Liver (tissue), 9 donors: ENCODE data around the gene TBC1D9. TPM values are rescaled to one million over a fixed set of nuclear protein-coding genes. Genes with fewer than 3 reads are reported as not detected.

Experiments used
- DNase-seq: peaks from one replicate; pipeline ENCODE4 v3.0.0-alpha.2; 2017; ENCODE audit warnings: low spot score
- H3K27ac ChIP-seq, 2 donors: one replicate each; pipeline ENCODE4 v1.7.0; 2013; ENCODE audit warnings: inconsistent platforms in 2 of 2, low read length in 2 of 2, control low read depth in 1 of 2, low read depth in 1 of 2, mild to moderate bottlenecking in 1 of 2
- H3K27me3 ChIP-seq, 4 donors: one replicate each; pipeline versions ENCODE4 v1.6.1 to v1.7.0; 2013; ENCODE audit warnings: low read length in 3 of 4, inconsistent platforms in 1 of 4, mild to moderate bottlenecking in 1 of 4, moderate library complexity in 1 of 4; ENCODE audit not compliant: control insufficient read depth in 4 of 4, insufficient read depth in 4 of 4
- H3K36me3 ChIP-seq, 4 donors: one replicate each; pipeline versions ENCODE4 v1.6.1 to v1.7.0; 2013; ENCODE audit warnings: low read length in 3 of 4, mild to moderate bottlenecking in 3 of 4, low read depth in 1 of 4, moderate library complexity in 1 of 4; ENCODE audit not compliant: control insufficient read depth in 4 of 4, insufficient read depth in 3 of 4
- H3K4me1 ChIP-seq, 4 donors: one replicate each; pipeline versions ENCODE4 v1.6.1 to v1.7.0; 2013; ENCODE audit warnings: low read length in 3 of 4, mild to moderate bottlenecking in 3 of 4, moderate library complexity in 1 of 4; ENCODE audit not compliant: control insufficient read depth in 4 of 4, insufficient read depth in 4 of 4
- H3K4me3 ChIP-seq, 3 donors: one replicate each; pipeline versions ENCODE4 v1.6.1 to v1.7.0; 2013; ENCODE audit warnings: low read length in 3 of 3, control low read depth in 1 of 3, low read depth in 1 of 3, mild to moderate bottlenecking in 1 of 3
- H3K9ac ChIP-seq, 2 donors: one replicate each; pipeline ENCODE4 v1.7.0; 2013; ENCODE audit warnings: low read length in 2 of 2, mild to moderate bottlenecking in 2 of 2, moderate library complexity in 2 of 2, control low read depth in 1 of 2, low read depth in 1 of 2
- H3K9me3 ChIP-seq, 4 donors: one replicate each; pipeline versions ENCODE4 v1.6.1 to v1.7.0; 2013; ENCODE audit warnings: low read length in 3 of 4; ENCODE audit not compliant: control insufficient read depth in 4 of 4
- ATF3 ChIP-seq: IDR thresholded peaks from 2 replicates; pipeline ENCODE4 v1.6.1; 2016; ENCODE audit warnings: antibody characterized with exemption
- EGR1 ChIP-seq, 2 donors: IDR thresholded peaks; 2 replicates each; pipeline ENCODE4 v1.6.1; 2016 to 2018; ENCODE audit warnings: antibody characterized with exemption in 2 of 2, low read depth in 2 of 2
- FOXA1 ChIP-seq: IDR thresholded peaks from 2 replicates; pipeline ENCODE4 v1.6.1; 2016; ENCODE audit warnings: antibody characterized with exemption
- FOXA2 ChIP-seq: IDR thresholded peaks from 2 replicates; pipeline ENCODE4 v1.6.1; 2016; ENCODE audit warnings: antibody characterized with exemption
- GABPA ChIP-seq, 2 donors: IDR thresholded peaks in 1 of 2; conservative IDR thresholded peaks in 1 of 2; 2 replicates each; pipeline ENCODE4 v1.6.1; 2016; ENCODE audit warnings: antibody characterized with exemption in 2 of 2, mild to moderate bottlenecking in 1 of 2, moderate library complexity in 1 of 2
- HNF4A ChIP-seq, 2 donors: conservative IDR thresholded peaks; 2 replicates each; pipeline ENCODE4 v1.6.1; 2016; ENCODE audit warnings: antibody characterized with exemption in 2 of 2, mild to moderate bottlenecking in 2 of 2
- HNF4G ChIP-seq: IDR thresholded peaks from 2 replicates; pipeline ENCODE4 v1.6.1; 2016; ENCODE audit warnings: antibody characterized with exemption
- JUND ChIP-seq, 2 donors: IDR thresholded peaks; 2 replicates each; pipeline ENCODE4 v1.6.1; 2016; ENCODE audit warnings: antibody characterized with exemption in 2 of 2
- MAX ChIP-seq: IDR thresholded peaks from 2 replicates; pipeline ENCODE4 v1.6.1; 2016; ENCODE audit warnings: antibody characterized with exemption
- NR2F2 ChIP-seq: IDR thresholded peaks from 2 replicates; pipeline ENCODE4 v1.6.1; 2016; ENCODE audit warnings: antibody characterized with exemption
- REST ChIP-seq: IDR thresholded peaks from 2 replicates; pipeline ENCODE4 v1.6.1; 2016; ENCODE audit warnings: antibody characterized with exemption, mild to moderate bottlenecking
- RXRA ChIP-seq, 2 donors: IDR thresholded peaks; 2 replicates each; pipeline ENCODE4 v1.6.1; 2017 to 2018; ENCODE audit warnings: antibody characterized with exemption in 2 of 2, mild to moderate bottlenecking in 1 of 2
- SP1 ChIP-seq: IDR thresholded peaks from 2 replicates; pipeline ENCODE4 v1.6.1; 2018; ENCODE audit warnings: antibody characterized with exemption, mild to moderate bottlenecking
- TAF1 ChIP-seq: conservative IDR thresholded peaks from 2 replicates; pipeline ENCODE4 v1.6.1; 2016; ENCODE audit warnings: antibody characterized with exemption, mild to moderate bottlenecking
- YY1 ChIP-seq: IDR thresholded peaks from 2 replicates; pipeline ENCODE4 v1.6.1; 2016; ENCODE audit warnings: antibody characterized with exemption, mild to moderate bottlenecking
- ZBTB33 ChIP-seq: IDR thresholded peaks from 2 replicates; pipeline ENCODE4 v1.6.1; 2016; ENCODE audit warnings: antibody characterized with exemption
- WGBS: extraction: QIAGEN DNeasy Blood & Tissue Kit; methylation state at CpG from one replicate; pipeline ENCODE4 v1.1.7; 2013; 5-methylcytosine and 5-hydroxymethylcytosine counted together
- polyA plus RNA-seq, 2 donors: library from polyadenylated mRNA; stranded (reverse) in 1 of 2; unstranded in 1 of 2; fragments of 200-250 nt in 1 of 2; fragments of >200 nt in 1 of 2; fragmentation: Nextera tagmentation in 1 of 2; extraction: Ambion mirVana in 1 of 2; gene quantifications; one replicate each; pipeline versions ENCODE4 v1.2.1 to v1.2.3, GENCODE V29; 2013 to 2015
- total RNA-seq, 2 donors: library from RNA; depleted of rRNA; stranded (reverse); fragments of >200 nt; gene quantifications; one replicate each; pipeline ENCODE4 v1.2.3, GENCODE V29; 2014
- donor health status: healthy.
- donor health status: healthy.
- donor health status: healthy.
- donor health status: healthy.
- donor health status: healthy.

The TBC1D9 gene
- total and polyA plus RNA-seq, 4 donors = 1.4 to 8.5 (median 6.3) TPM

- peaks cover 0 to 4% (median 0%) of the 10 kb centered on the region in 4 donors for H3K4me1 ChIP-seq
- no peaks in the 10 kb centered on the region for H3K27me3 ChIP-seq
- TF ChIP-seq SP1 = no peak
- TF ChIP-seq HNF4A (conservative IDR thresholded peaks at IDR 0.05) = no peak
- TF ChIP-seq EGR1 (IDR thresholded peaks at IDR 0.05; ENCODE audit: low read depth in 2 of 2) = no peak
- no peak for TF ChIP-seq YY1
- no peak for TF ChIP-seq ZBTB33
- H3K9me3 ChIP-seq = no peaks in the 10 kb centered on the region
- DNase-seq = no peak
- H3K4me3 ChIP-seq = no peak overlapping the region
- H3K27ac ChIP-seq = no peak overlapping the region
- H3K9ac ChIP-seq = no peak overlapping the region
- WGBS = 77% methylated on average over 16 of the region's 16 CpGs
- no peaks in the 10 kb centered on the region for H3K36me3 ChIP-seq
Measured at GRCh38 chr4:140697709-140698560, 58.2 kb downstream of the TBC1D9 start.

GRCh38 chr4:140695483-140695882 lies 60.7 kb downstream of the TBC1D9 start:
- Histone ChIP-seq H3K27me3 (no peaks in the 10 kb centered on the region), H3K36me3 (no peaks in the 10 kb centered on the region), H3K9ac (no peak overlapping the region), H3K4me3 (no peak overlapping the region), H3K9me3 (no peaks in the 10 kb centered on the region), H3K27ac (no peak overlapping the region), H3K4me1 (peaks cover 0 to 4% (median 0%) of the 10 kb centered on the region in 4 donors)
- DNase-seq = no peak
- TF ChIP-seq FOXA2 (no peak), JUND (IDR thresholded peaks at IDR 0.05) (no peak), TAF1 (no peak), EGR1 (IDR thresholded peaks at IDR 0.05; ENCODE audit: low read depth in 2 of 2) (no peak), ZBTB33 (no peak), HNF4A (conservative IDR thresholded peaks at IDR 0.05) (no peak), FOXA1 (no peak), NR2F2 (no peak)

- WGBS = 97% methylated on average over 1 of the region's 1 CpG
- Histone ChIP-seq H3K9me3 (no peaks in the 10 kb centered on the region), H3K27ac (no peak overlapping the region), H3K36me3 (no peaks in the 10 kb centered on the region), H3K27me3 (no peaks in the 10 kb centered on the region), H3K9ac (no peak overlapping the region), H3K4me1 (peaks cover 0 to 4% (median 0%) of the 10 kb centered on the region in 4 donors), H3K4me3 (no peak overlapping the region)
- TF ChIP-seq TAF1 = no peak
- TF ChIP-seq REST = no peak
- no peak for TF ChIP-seq GABPA (IDR thresholded peaks at IDR 0.05 in 1 of 2, conservative IDR thresholded peaks at IDR 0.05 in 1 of 2)
- no peak for TF ChIP-seq RXRA (IDR thresholded peaks at IDR 0.05)
- no peak for TF ChIP-seq MAX
- no peak for TF ChIP-seq HNF4A (conservative IDR thresholded peaks at IDR 0.05)
- TF ChIP-seq FOXA2 = no peak
- TF ChIP-seq HNF4G = no peak
- TF ChIP-seq NR2F2 = no peak
- no peak for TF ChIP-seq ATF3
- no peak for TF ChIP-seq FOXA1
- TF ChIP-seq ZBTB33 = no peak
- no peak for TF ChIP-seq YY1
- no peak for DNase-seq
Measured at GRCh38 chr4:140693562-140693961, 62.6 kb downstream of the TBC1D9 start.
